ENCODE results near the gene PDE11A.

PDE11A gene

DNA sequence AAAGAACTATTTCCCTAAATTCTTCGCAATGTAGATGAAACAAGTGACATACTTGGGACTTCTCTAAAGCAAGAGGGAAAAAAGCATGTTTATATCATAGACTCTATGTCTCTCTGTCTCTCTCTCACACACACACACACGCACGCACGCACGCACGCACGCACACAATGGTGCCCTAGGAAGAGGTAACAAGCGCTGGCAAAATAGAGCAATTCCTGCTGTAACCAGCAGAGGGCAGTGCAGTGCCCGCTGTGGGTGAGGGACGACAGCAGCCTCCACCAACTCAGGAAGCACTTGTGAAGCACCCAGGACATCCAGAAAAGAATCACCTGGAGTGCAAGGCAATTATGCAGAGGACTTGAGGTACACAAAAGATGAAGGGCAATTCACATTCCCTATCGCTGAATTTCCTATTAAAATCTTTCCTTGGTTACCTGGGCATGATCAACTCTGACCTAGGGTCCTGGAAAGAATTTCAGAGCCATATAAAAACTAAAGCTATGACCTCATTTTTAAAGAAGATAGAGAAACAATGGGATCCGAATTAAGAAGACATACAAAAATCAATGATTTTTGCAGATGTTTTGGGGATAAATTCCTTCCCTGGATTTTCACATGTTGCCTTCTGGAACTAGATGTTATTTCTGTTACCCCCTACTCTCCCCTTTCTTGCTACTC, 166.4 kb downstream of the PDE11A start:
- peak; percentile 98 for ATAC-seq
- TF ChIP-seq, protein P1, sequence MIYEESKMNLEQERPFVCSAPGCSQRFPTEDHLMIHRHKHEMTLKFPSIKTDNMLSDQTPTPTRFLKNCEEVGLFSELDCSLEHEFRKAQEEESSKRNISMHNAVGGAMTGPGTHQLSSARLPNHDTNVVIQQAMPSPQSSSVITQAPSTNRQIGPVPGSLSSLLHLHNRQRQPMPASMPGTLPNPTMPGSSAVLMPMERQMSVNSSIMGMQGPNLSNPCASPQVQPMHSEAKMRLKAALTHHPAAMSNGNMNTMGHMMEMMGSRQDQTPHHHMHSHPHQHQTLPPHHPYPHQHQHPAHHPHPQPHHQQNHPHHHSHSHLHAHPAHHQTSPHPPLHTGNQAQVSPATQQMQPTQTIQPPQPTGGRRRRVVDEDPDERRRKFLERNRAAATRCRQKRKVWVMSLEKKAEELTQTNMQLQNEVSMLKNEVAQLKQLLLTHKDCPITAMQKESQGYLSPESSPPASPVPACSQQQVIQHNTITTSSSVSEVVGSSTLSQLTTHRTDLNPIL (CRISPR knock-in tag; IDR thresholded peaks at IDR 0.05; ENCODE audit: low read depth) = no peak
- TF ChIP-seq, protein P2, sequence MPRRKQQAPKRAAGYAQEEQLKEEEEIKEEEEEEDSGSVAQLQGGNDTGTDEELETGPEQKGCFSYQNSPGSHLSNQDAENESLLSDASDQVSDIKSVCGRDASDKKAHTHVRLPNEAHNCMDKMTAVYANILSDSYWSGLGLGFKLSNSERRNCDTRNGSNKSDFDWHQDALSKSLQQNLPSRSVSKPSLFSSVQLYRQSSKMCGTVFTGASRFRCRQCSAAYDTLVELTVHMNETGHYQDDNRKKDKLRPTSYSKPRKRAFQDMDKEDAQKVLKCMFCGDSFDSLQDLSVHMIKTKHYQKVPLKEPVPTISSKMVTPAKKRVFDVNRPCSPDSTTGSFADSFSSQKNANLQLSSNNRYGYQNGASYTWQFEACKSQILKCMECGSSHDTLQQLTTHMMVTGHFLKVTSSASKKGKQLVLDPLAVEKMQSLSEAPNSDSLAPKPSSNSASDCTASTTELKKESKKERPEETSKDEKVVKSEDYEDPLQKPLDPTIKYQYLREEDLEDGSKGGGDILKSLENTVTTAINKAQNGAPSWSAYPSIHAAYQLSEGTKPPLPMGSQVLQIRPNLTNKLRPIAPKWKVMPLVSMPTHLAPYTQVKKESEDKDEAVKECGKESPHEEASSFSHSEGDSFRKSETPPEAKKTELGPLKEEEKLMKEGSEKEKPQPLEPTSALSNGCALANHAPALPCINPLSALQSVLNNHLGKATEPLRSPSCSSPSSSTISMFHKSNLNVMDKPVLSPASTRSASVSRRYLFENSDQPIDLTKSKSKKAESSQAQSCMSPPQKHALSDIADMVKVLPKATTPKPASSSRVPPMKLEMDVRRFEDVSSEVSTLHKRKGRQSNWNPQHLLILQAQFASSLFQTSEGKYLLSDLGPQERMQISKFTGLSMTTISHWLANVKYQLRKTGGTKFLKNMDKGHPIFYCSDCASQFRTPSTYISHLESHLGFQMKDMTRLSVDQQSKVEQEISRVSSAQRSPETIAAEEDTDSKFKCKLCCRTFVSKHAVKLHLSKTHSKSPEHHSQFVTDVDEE (CRISPR knock-in tag; IDR thresholded peaks at IDR 0.05) = no peak
- TF ChIP-seq SNAI2 (CRISPR knock-in tag; IDR thresholded peaks at IDR 0.05) (no peak), BACH2 (CRISPR knock-in tag; IDR thresholded peaks at IDR 0.05; ENCODE audit: borderline replicate concordance) (no peak), ARNTL (CRISPR knock-in tag; IDR thresholded peaks at IDR 0.05; ENCODE audit: borderline replicate concordance, low read depth) (no peak), TCF4 (CRISPR knock-in tag; IDR thresholded peaks at IDR 0.05; ENCODE audit: borderline replicate concordance) (no peak), ESRRG (CRISPR knock-in tag; IDR thresholded peaks at IDR 0.05) (no peak)
- TF ChIP-seq, protein P3, sequence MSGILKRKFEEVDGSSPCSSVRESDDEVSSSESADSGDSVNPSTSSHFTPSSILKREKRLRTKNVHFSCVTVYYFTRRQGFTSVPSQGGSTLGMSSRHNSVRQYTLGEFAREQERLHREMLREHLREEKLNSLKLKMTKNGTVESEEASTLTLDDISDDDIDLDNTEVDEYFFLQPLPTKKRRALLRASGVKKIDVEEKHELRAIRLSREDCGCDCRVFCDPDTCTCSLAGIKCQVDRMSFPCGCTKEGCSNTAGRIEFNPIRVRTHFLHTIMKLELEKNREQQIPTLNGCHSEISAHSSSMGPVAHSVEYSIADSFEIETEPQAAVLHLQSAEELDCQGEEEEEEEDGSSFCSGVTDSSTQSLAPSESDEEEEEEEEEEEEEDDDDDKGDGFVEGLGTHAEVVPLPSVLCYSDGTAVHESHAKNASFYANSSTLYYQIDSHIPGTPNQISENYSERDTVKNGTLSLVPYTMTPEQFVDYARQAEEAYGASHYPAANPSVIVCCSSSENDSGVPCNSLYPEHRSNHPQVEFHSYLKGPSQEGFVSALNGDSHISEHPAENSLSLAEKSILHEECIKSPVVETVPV (CRISPR knock-in tag; IDR thresholded peaks at IDR 0.05) = no peak

DNA sequence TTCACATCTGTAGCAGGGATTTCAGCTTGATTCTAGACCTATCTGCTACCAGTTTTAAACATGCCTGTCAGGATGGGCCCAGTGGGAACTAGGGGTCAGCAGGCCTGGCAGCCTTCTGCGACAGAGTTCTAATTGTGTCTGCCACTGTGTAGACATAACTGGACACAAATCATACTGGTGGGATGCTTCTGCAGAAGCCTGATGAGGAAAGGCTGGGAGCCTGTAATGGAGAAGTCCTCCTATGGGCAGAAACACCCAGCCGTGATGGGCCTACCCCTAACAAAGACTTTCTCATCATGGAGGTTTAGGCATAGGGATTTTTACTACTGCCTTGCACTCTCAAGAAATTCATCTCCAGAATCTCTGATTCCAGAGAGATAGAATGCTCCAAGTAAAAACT, 166.9 kb downstream of the PDE11A start:
- no peak for ATAC-seq
- TF ChIP-seq ARNTL (CRISPR knock-in tag; IDR thresholded peaks at IDR 0.05; ENCODE audit: borderline replicate concordance, low read depth) = no peak
- TF ChIP-seq TOX (CRISPR knock-in tag; IDR thresholded peaks at IDR 0.05; ENCODE audit: borderline replicate concordance) = no peak
- TF ChIP-seq ESRRG (CRISPR knock-in tag; IDR thresholded peaks at IDR 0.05) = no peak
- no peak for TF ChIP-seq TCF4 (CRISPR knock-in tag; IDR thresholded peaks at IDR 0.05; ENCODE audit: borderline replicate concordance)
- TF ChIP-seq ZC3H10 (CRISPR knock-in tag; IDR thresholded peaks at IDR 0.05) = no peak

DNA sequence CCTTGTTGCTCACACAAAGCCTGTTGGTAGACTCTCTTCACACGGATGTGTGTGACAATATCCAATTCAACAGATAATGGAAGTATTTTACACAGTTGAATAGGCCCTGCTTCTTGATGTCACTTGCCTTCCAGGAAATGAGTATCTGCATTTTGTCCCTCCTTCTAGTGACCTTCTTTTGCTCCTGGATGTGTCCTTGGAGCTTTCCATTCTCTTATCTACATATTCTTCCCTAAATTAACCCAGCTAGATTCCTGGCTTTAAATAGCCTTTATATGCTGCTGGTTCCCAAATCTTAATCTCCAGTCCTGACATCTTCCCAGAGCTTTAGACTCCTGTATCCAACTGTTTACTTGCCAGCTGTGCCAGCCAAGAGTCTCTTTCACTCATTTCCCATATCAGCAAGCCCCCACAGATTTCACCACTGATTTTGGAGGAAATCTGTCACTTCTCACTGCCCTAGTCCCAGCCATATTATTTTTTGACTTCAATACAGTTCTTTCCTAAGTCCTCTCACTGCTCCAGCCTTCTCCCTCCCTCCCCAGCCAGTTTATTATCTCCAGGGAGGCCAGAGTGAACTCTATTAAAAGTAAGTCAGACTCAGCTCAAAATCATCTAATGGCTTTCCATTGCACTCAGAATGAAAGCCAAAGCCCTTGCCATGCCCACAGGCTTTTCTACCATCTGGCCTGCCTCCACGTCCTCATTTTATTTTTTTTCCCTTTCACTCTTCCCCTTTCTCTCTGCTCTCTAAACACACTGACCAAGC, 170.0 kb downstream of the PDE11A start:
- TF ChIP-seq, protein P2 (CRISPR knock-in tag; IDR thresholded peaks at IDR 0.05) = no peak
- no peak for TF ChIP-seq GLIS3 (CRISPR knock-in tag; IDR thresholded peaks at IDR 0.05)
- no peak for TF ChIP-seq RARB (CRISPR knock-in tag; IDR thresholded peaks at IDR 0.05)
- no peak for TF ChIP-seq ARNTL (CRISPR knock-in tag; IDR thresholded peaks at IDR 0.05; ENCODE audit: borderline replicate concordance, low read depth)
- TF ChIP-seq BACH2 (CRISPR knock-in tag; IDR thresholded peaks at IDR 0.05; ENCODE audit: borderline replicate concordance) = no peak
- TF ChIP-seq ZFP30 (CRISPR knock-in tag; IDR thresholded peaks at IDR 0.05) = no peak
- TF ChIP-seq, protein P4, sequence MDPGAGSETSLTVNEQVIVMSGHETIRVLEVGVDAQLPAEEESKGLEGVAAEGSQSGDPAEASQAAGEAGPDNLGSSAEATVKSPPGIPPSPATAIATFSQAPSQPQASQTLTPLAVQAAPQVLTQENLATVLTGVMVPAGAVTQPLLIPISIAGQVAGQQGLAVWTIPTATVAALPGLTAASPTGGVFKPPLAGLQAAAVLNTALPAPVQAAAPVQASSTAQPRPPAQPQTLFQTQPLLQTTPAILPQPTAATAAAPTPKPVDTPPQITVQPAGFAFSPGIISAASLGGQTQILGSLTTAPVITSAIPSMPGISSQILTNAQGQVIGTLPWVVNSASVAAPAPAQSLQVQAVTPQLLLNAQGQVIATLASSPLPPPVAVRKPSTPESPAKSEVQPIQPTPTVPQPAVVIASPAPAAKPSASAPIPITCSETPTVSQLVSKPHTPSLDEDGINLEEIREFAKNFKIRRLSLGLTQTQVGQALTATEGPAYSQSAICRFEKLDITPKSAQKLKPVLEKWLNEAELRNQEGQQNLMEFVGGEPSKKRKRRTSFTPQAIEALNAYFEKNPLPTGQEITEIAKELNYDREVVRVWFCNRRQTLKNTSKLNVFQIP (CRISPR knock-in tag; IDR thresholded peaks at IDR 0.05; ENCODE audit: borderline replicate concordance, low read depth) = no peak
- TF ChIP-seq ESRRG (CRISPR knock-in tag; IDR thresholded peaks at IDR 0.05) = no peak
- no peak for TF ChIP-seq SNAI2 (CRISPR knock-in tag; IDR thresholded peaks at IDR 0.05)
- TF ChIP-seq TOX (CRISPR knock-in tag; IDR thresholded peaks at IDR 0.05; ENCODE audit: borderline replicate concordance) = no peak
- TF ChIP-seq, protein P5, sequence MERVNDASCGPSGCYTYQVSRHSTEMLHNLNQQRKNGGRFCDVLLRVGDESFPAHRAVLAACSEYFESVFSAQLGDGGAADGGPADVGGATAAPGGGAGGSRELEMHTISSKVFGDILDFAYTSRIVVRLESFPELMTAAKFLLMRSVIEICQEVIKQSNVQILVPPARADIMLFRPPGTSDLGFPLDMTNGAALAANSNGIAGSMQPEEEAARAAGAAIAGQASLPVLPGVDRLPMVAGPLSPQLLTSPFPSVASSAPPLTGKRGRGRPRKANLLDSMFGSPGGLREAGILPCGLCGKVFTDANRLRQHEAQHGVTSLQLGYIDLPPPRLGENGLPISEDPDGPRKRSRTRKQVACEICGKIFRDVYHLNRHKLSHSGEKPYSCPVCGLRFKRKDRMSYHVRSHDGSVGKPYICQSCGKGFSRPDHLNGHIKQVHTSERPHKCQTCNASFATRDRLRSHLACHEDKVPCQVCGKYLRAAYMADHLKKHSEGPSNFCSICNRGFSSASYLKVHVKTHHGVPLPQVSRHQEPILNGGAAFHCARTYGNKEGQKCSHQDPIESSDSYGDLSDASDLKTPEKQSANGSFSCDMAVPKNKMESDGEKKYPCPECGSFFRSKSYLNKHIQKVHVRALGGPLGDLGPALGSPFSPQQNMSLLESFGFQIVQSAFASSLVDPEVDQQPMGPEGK (CRISPR knock-in tag; IDR thresholded peaks at IDR 0.05; ENCODE audit: borderline replicate concordance) = no peak
- TF ChIP-seq CSDC2 (CRISPR knock-in tag; IDR thresholded peaks at IDR 0.05) = no peak
- TF ChIP-seq ZNF70 (CRISPR knock-in tag; IDR thresholded peaks at IDR 0.05) = no peak
- no peak for TF ChIP-seq ZC3H10 (CRISPR knock-in tag; IDR thresholded peaks at IDR 0.05)
- TF ChIP-seq TCF4 (CRISPR knock-in tag; IDR thresholded peaks at IDR 0.05; ENCODE audit: borderline replicate concordance) = no peak
- ATAC-seq = no peak
